ENCODE data around the gene NAGPA.

DNA sequence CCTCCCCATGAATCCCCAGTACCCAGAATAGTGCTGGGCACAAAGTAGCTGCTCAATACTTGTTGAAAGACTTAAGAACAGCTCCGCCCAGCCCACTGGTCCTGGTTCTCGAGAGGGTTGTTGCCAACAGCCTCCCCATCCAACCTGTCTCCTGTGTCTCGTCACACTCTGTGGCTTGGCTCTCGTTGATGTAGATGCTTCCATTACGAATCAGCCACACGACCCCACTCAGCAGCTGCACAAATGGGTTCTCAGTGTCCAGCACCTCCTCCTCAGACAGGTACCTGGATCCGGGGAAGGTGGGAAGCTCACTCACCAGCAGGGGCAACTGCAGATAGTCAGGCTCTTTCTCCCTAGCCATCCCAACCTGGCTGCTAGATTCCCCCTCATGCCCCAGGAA is 2.1 kb downstream of the NAGPA start:
- TF ChIP-seq POLR2AphosphoS5 (IDR thresholded peaks at IDR 0.05; ENCODE audit: low read depth, low read length) = no peak
- no peak for TF ChIP-seq FOXP2 (optimal IDR thresholded peaks at IDR 0.05; ENCODE audit: borderline replicate concordance, extremely low read depth, extremely low read length, insufficient read depth)
- no peak for TF ChIP-seq TAF1 (IDR thresholded peaks at IDR 0.05; ENCODE audit: borderline replicate concordance, insufficient read depth, low read length)
